ENCODE data around the gene CHRNA4.

DNA sequence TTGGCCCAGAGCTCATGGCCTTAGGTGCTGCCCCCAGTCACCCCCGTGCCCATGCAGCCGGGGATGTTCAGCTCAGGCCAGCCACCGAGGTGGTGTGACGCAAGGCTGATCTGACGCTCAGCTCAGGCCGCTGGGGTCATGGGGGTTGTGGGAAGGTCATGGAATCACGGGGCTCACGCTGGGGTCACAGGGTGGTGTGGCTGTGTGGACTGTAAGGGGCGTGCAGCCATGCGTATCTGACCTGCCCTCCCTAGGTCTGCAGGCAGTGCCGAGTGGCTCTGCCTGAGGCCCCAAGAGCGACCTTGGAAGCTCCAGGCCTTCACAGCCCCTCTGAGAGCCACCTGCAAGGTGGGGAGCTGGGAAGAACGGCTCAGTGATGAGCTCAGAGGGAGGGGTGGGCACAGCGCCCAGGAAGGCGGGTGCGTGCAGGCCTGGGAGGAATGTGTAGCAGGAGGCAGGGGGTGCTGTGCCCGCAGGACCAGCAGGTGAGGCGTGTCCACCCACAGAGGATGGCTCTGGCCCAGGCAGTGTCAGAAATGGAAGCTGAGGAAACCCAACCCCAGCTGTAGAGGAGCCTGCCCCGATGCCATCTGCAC, 27.8 kb downstream of the CHRNA4 start:
- TF ChIP-seq POLR2A (IDR thresholded peaks at IDR 0.05) = no peak
- TF ChIP-seq, protein P1, sequence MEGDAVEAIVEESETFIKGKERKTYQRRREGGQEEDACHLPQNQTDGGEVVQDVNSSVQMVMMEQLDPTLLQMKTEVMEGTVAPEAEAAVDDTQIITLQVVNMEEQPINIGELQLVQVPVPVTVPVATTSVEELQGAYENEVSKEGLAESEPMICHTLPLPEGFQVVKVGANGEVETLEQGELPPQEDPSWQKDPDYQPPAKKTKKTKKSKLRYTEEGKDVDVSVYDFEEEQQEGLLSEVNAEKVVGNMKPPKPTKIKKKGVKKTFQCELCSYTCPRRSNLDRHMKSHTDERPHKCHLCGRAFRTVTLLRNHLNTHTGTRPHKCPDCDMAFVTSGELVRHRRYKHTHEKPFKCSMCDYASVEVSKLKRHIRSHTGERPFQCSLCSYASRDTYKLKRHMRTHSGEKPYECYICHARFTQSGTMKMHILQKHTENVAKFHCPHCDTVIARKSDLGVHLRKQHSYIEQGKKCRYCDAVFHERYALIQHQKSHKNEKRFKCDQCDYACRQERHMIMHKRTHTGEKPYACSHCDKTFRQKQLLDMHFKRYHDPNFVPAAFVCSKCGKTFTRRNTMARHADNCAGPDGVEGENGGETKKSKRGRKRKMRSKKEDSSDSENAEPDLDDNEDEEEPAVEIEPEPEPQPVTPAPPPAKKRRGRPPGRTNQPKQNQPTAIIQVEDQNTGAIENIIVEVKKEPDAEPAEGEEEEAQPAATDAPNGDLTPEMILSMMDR (IDR thresholded peaks at IDR 0.05) = no peak

Data from right lobe of liver (tissue), 4 donors.